ENCODE data around the gene PRKCH.

Gene PRKCH

GRCh38 chr14:61460063-61460462 lies 138.7 kb downstream of the PRKCH start:
- H4K20me1 ChIP-seq (ENCODE audit: insufficient read depth, low read length, poor library complexity, severe bottlenecking): peaks cover 7% of the 10 kb centered on the region
- no peak for TF ChIP-seq EZH2phosphoT487 (IDR thresholded peaks at IDR 0.05; ENCODE audit: borderline replicate concordance)
- TF ChIP-seq, protein P1, sequence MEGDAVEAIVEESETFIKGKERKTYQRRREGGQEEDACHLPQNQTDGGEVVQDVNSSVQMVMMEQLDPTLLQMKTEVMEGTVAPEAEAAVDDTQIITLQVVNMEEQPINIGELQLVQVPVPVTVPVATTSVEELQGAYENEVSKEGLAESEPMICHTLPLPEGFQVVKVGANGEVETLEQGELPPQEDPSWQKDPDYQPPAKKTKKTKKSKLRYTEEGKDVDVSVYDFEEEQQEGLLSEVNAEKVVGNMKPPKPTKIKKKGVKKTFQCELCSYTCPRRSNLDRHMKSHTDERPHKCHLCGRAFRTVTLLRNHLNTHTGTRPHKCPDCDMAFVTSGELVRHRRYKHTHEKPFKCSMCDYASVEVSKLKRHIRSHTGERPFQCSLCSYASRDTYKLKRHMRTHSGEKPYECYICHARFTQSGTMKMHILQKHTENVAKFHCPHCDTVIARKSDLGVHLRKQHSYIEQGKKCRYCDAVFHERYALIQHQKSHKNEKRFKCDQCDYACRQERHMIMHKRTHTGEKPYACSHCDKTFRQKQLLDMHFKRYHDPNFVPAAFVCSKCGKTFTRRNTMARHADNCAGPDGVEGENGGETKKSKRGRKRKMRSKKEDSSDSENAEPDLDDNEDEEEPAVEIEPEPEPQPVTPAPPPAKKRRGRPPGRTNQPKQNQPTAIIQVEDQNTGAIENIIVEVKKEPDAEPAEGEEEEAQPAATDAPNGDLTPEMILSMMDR (conservative IDR thresholded peaks at IDR 0.05; ENCODE audit: low read length): no peak
- no peaks in the 10 kb centered on the region for H3F3A ChIP-seq (ENCODE audit: low read depth)
- no peaks in the 10 kb centered on the region for H3K27me3 ChIP-seq (ENCODE audit: insufficient read depth, low read length, poor library complexity, severe bottlenecking)
- H3K4me1 ChIP-seq (ENCODE audit: insufficient read depth, low read length, poor library complexity, severe bottlenecking): peaks cover 27% of the 10 kb centered on the region
- no peak overlapping the region for H3K9ac ChIP-seq (ENCODE audit: low read depth, low read length, poor library complexity, severe bottlenecking)
- H2AFZ ChIP-seq (ENCODE audit: low read length): no peak overlapping the region
- no peaks in the 10 kb centered on the region for H3K9me3 ChIP-seq (ENCODE audit: insufficient read depth, low read depth, low read length)
- peaks cover 58% of the 10 kb centered on the region for H3K79me2 ChIP-seq (ENCODE audit: insufficient read depth, low read length)
- H3K36me3 ChIP-seq (ENCODE audit: insufficient read depth, low read length): peaks cover 79% of the 10 kb centered on the region
- no peak overlapping the region for H3K4me3 ChIP-seq (ENCODE audit: low read length, poor library complexity, severe bottlenecking)
- H3K4me2 ChIP-seq (ENCODE audit: low read depth, low read length, poor library complexity, severe bottlenecking): no peak overlapping the region
- no peaks in the 10 kb centered on the region for H3K9me2 ChIP-seq (replicated peaks; ENCODE audit: low read depth, low read length)

- Histone ChIP-seq H3K9me2 (replicated peaks; ENCODE audit: low read depth, low read length) (no peaks in the 10 kb centered on the region), H4K20me1 (ENCODE audit: insufficient read depth, low read length, poor library complexity, severe bottlenecking) (peaks cover 11% of the 10 kb centered on the region), H3K9me3 (ENCODE audit: insufficient read depth, low read depth, low read length) (no peaks in the 10 kb centered on the region), H3K79me2 (ENCODE audit: insufficient read depth, low read length) (peaks cover 58% of the 10 kb centered on the region), H3K4me2 (ENCODE audit: low read depth, low read length, poor library complexity, severe bottlenecking) (no peak overlapping the region), H3K4me1 (ENCODE audit: insufficient read depth, low read length, poor library complexity, severe bottlenecking) (peaks cover 18% of the 10 kb centered on the region), H3K36me3 (ENCODE audit: insufficient read depth, low read length) (peaks cover 76% of the 10 kb centered on the region), H3K9ac (ENCODE audit: low read depth, low read length, poor library complexity, severe bottlenecking) (no peak overlapping the region), H2AFZ (ENCODE audit: low read length) (no peak overlapping the region), H3F3A (ENCODE audit: low read depth) (no peaks in the 10 kb centered on the region), H3K4me3 (ENCODE audit: low read length, poor library complexity, severe bottlenecking) (no peak overlapping the region), H3K27me3 (ENCODE audit: insufficient read depth, low read length, poor library complexity, severe bottlenecking) (no peaks in the 10 kb centered on the region)
- TF ChIP-seq, protein P1 (conservative IDR thresholded peaks at IDR 0.05; ENCODE audit: low read length): no peak
- TF ChIP-seq EZH2phosphoT487 (IDR thresholded peaks at IDR 0.05; ENCODE audit: borderline replicate concordance): no peak
Observed at GRCh38 chr14:61460718-61461611, 139.6 kb downstream of the PRKCH start.

- Histone ChIP-seq H3K27me3 (ENCODE audit: insufficient read depth, low read length, poor library complexity, severe bottlenecking) (no peaks in the 10 kb centered on the region), H3K4me1 (ENCODE audit: insufficient read depth, low read length, poor library complexity, severe bottlenecking) (peaks cover 11% of the 10 kb centered on the region), H3K9me2 (replicated peaks; ENCODE audit: low read depth, low read length) (no peaks in the 10 kb centered on the region), H3K9ac (ENCODE audit: low read depth, low read length, poor library complexity, severe bottlenecking) (no peak overlapping the region), H4K20me1 (ENCODE audit: insufficient read depth, low read length, poor library complexity, severe bottlenecking) (peaks cover 11% of the 10 kb centered on the region), H3K4me2 (ENCODE audit: low read depth, low read length, poor library complexity, severe bottlenecking) (no peak overlapping the region), H2AFZ (ENCODE audit: low read length) (no peak overlapping the region), H3K36me3 (ENCODE audit: insufficient read depth, low read length) (peaks cover 70% of the 10 kb centered on the region), H3F3A (ENCODE audit: low read depth) (no peaks in the 10 kb centered on the region), H3K4me3 (ENCODE audit: low read length, poor library complexity, severe bottlenecking) (no peak overlapping the region), H3K9me3 (ENCODE audit: insufficient read depth, low read depth, low read length) (no peaks in the 10 kb centered on the region), H3K79me2 (ENCODE audit: insufficient read depth, low read length) (peaks cover 61% of the 10 kb centered on the region)
- TF ChIP-seq EZH2phosphoT487 (IDR thresholded peaks at IDR 0.05; ENCODE audit: borderline replicate concordance): no peak
- TF ChIP-seq, protein P1 (conservative IDR thresholded peaks at IDR 0.05; ENCODE audit: low read length): peak; percentile 83
Observed at GRCh38 chr14:61461808-61462275, 140.5 kb downstream of the PRKCH start.

Data from Loucy (cell line).